Tibial artery (tissue), 4 donors: ENCODE measurements around the gene DNAH8.

Experiments used
- DNase-seq, 2 donors: peaks; one replicate each; pipeline ENCODE4 v3.0.0-alpha.2; 2019
- H3K27ac ChIP-seq, 2 donors: fragments of 200-600 bp; sonication (generic) in 1 of 2; 1 replicate in 1 of 2; 2 replicates in 1 of 2; pipeline ENCODE4 v1.5.1; 2018 to 2019; ENCODE audit warnings: mild to moderate bottlenecking in 1 of 2
- H3K27me3 ChIP-seq, 2 donors: fragments of 200-600 bp; sonication (generic) in 1 of 2; one replicate each; pipeline versions ENCODE4 v1.5.1 to v1.6.0; 2016 to 2019
- H3K36me3 ChIP-seq, 3 donors: fragments of 200-600 bp; sonication (generic) in 2 of 3; one replicate each; pipeline ENCODE4 v1.5.1; 2016 to 2019; ENCODE audit warnings: mild to moderate bottlenecking in 2 of 3
- H3K4me1 ChIP-seq, 4 donors: fragments of 200-600 bp; sonication (generic) in 2 of 4; 1 replicate in 3 of 4; 2 replicates in 1 of 4; pipeline ENCODE4 v1.5.1; 2016 to 2019
- H3K4me3 ChIP-seq, 2 donors: fragments of 200-600 bp; sonication (generic) in 1 of 2; 1 replicate in 1 of 2; 2 replicates in 1 of 2; pipeline ENCODE4 v1.5.1; 2018 to 2019; ENCODE audit warnings: mild to moderate bottlenecking in 2 of 2
- H3K9me3 ChIP-seq, 3 donors: fragments of 200-600 bp; sonication (generic) in 1 of 3; one replicate each; pipeline ENCODE4 v1.5.1; 2016 to 2019
- intact Hi-C: fragments of 100-400 bp; cut with DNase I; formaldehyde crosslinking; loops from one replicate; pipeline ENCODE4 v1.15.0; 2023; ENCODE audit warnings: low total_unique reads
- TF ChIP-seq, protein P1 (sequence below), 2 experiments: fragments of 200-600 bp in 1 of 2; fragments of 450-650 bp in 1 of 2; IDR thresholded peaks; one replicate each; pipeline ENCODE4 v1.5.1; 2017 to 2019; ENCODE audit warnings: antibody characterized with exemption in 2 of 2, mild to moderate bottlenecking in 1 of 2, moderate library complexity in 1 of 2

The DNAH8 gene

DNA sequence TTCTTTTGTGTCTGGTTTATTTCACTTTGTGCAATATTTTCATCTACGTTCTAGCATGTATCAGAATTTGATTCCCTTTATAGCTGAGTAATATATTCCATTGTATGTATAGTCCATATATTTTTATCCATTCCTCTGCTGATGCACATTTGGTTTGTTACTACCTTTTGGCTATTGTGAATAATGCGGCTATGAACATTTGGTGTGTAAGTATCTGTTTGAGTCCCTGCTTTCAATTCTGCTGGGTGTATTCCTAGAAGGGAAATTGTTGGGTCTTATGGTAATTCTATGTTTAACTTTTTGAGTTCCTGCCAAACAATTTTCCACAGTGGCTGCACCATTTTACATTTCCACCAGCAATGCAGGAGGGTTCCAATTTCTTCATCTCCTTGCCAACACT is 52.4 kb downstream of the DNAH8 start:
- intact Hi-C loops: no loop called here
- H3K36me3 ChIP-seq: no peaks in the 10 kb centered on the region
- H3K4me3 ChIP-seq: no peak overlapping the region
- H3K27me3 ChIP-seq: no peaks in the 10 kb centered on the region
- no peak overlapping the region for H3K27ac ChIP-seq
- TF ChIP-seq, protein P1, sequence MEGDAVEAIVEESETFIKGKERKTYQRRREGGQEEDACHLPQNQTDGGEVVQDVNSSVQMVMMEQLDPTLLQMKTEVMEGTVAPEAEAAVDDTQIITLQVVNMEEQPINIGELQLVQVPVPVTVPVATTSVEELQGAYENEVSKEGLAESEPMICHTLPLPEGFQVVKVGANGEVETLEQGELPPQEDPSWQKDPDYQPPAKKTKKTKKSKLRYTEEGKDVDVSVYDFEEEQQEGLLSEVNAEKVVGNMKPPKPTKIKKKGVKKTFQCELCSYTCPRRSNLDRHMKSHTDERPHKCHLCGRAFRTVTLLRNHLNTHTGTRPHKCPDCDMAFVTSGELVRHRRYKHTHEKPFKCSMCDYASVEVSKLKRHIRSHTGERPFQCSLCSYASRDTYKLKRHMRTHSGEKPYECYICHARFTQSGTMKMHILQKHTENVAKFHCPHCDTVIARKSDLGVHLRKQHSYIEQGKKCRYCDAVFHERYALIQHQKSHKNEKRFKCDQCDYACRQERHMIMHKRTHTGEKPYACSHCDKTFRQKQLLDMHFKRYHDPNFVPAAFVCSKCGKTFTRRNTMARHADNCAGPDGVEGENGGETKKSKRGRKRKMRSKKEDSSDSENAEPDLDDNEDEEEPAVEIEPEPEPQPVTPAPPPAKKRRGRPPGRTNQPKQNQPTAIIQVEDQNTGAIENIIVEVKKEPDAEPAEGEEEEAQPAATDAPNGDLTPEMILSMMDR (IDR thresholded peaks at IDR 0.05): no peak
- DNase-seq: no peak
- peaks cover 0 to 9% (median 0%) of the 10 kb centered on the region in 3 donors for H3K9me3 ChIP-seq
- no peaks in the 10 kb centered on the region for H3K4me1 ChIP-seq

- TF ChIP-seq, protein P1 (IDR thresholded peaks at IDR 0.05): no peak
- no peak for DNase-seq
Observed at GRCh38 chr6:38773338-38773737, 58.2 kb downstream of the DNAH8 start.

GRCh38 chr6:38774929-38775707 is 60.0 kb downstream of the DNAH8 start:
- Histone ChIP-seq H3K36me3 (no peaks in the 10 kb centered on the region), H3K9me3 (no peaks in the 10 kb centered on the region), H3K27ac (no peak overlapping the region), H3K4me1 (no peaks in the 10 kb centered on the region), H3K27me3 (no peaks in the 10 kb centered on the region), H3K4me3 (no peak overlapping the region)
- no peak for DNase-seq
- intact Hi-C loops: no loop called here
- TF ChIP-seq, protein P1 (IDR thresholded peaks at IDR 0.05): no peak

More at GRCh38 chr6:38773338-38773737, 58.2 kb downstream of the DNAH8 start:
- Histone ChIP-seq H3K4me1 (no peaks in the 10 kb centered on the region), H3K4me3 (no peak overlapping the region), H3K27ac (no peak overlapping the region), H3K27me3 (no peaks in the 10 kb centered on the region), H3K9me3 (peaks cover 0 to 4% (median 0%) of the 10 kb centered on the region in 3 donors), H3K36me3 (no peaks in the 10 kb centered on the region)
- intact Hi-C loops: no loop called here

DNA sequence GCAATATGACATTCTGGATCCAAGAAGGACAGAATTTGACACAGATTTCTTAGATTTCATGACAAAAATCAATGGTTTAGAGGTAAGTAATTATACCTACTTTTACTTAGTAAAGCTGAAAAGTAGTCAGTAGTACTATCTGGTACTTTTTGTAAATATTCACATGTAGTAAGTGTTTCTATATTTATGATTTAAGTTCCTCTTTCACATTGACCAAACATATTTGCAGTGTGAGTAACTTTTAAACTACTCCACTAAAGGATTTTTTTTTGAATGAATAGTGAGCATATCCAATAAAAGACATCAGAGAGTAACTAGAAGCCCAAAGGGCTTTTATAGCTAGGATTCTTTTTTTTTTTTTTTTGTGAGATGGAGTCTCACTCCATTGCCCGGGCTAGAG is 60.8 kb downstream of the DNAH8 start:
- intact Hi-C loops: no loop called here
- DNase-seq: no peak
- no peaks in the 10 kb centered on the region for H3K27me3 ChIP-seq
- H3K4me3 ChIP-seq: no peak overlapping the region
- H3K36me3 ChIP-seq: no peaks in the 10 kb centered on the region
- TF ChIP-seq, protein P1 (IDR thresholded peaks at IDR 0.05): no peak
- H3K27ac ChIP-seq: no peak overlapping the region
- H3K4me1 ChIP-seq: no peaks in the 10 kb centered on the region
- no peaks in the 10 kb centered on the region for H3K9me3 ChIP-seq

- H3K4me1 ChIP-seq: no peaks in the 10 kb centered on the region
- H3K4me3 ChIP-seq: no peak overlapping the region
- TF ChIP-seq, protein P1 (IDR thresholded peaks at IDR 0.05): no peak
- H3K9me3 ChIP-seq: no peaks in the 10 kb centered on the region
- no peaks in the 10 kb centered on the region for H3K36me3 ChIP-seq
- DNase-seq: no peak
- intact Hi-C loops: no loop called here
- no peak overlapping the region for H3K27ac ChIP-seq
- H3K27me3 ChIP-seq: no peaks in the 10 kb centered on the region
Observed at GRCh38 chr6:38776515-38776914, 61.4 kb downstream of the DNAH8 start.
